K562 (cell line): ENCODE results near the gene RPS27. TPM values are rescaled to one million over a fixed set of nuclear protein-coding genes. Genes with fewer than 3 reads are reported as not detected.

ENCODE experiments used
- C11orf30 ChIP-seq: fragments of 450-650 bp; IDR thresholded peaks from 2 replicates; pipeline ENCODE4 v1.6.1; 2016; ENCODE audit warnings: low read depth, mild to moderate bottlenecking
- CREB1 ChIP-seq, 2 experiments: sonication (generic) in 1 of 2; formaldehyde crosslinking in 1 of 2; IDR thresholded peaks; 2 replicates each; pipeline versions ENCODE4 v1.6.1 to v1.8.0; 2012 to 2022; ENCODE audit warnings: inconsistent platforms in 1 of 2, mild to moderate bottlenecking in 1 of 2, missing genetic modification reagents in 1 of 2, moderate library complexity in 1 of 2
- HDGF ChIP-seq: fragments of 450-650 bp; IDR thresholded peaks from 2 replicates; pipeline ENCODE4 v1.6.1; 2016
- NR1H2 ChIP-seq: sonication (generic); formaldehyde crosslinking; IDR thresholded peaks from 2 replicates; pipeline ENCODE4 v1.4.0; 2020; ENCODE audit warnings: mild to moderate bottlenecking, missing genetic modification reagents
- PHB2 ChIP-seq: fragments of 450-650 bp; IDR thresholded peaks from 2 replicates; pipeline ENCODE4 v1.6.1; 2017; ENCODE audit warnings: low read depth
- RFX1 ChIP-seq: fragments of 450-650 bp; IDR thresholded peaks from 2 replicates; pipeline ENCODE4 v1.6.1; 2016; ENCODE audit warnings: mild to moderate bottlenecking, moderate library complexity
- SMARCA4 ChIP-seq: fragments of 450-650 bp; IDR thresholded peaks from 2 replicates; pipeline ENCODE4 v1.6.1; 2016
- SMC3 ChIP-seq: conservative IDR thresholded peaks from 2 replicates; pipeline ENCODE4 v1.6.1; 2011; ENCODE audit warnings: low read depth, low read length, improper control_type of control experiment; ENCODE audit not compliant: insufficient read depth
- USF1 ChIP-seq: sonication (generic); formaldehyde crosslinking; IDR thresholded peaks from 2 replicates; pipeline ENCODE4 v1.9.0; 2022; ENCODE audit warnings: mild to moderate bottlenecking, missing genetic modification reagents
- XRCC4 ChIP-seq: IDR thresholded peaks from one replicate; pipeline ENCODE4 v1.6.1; 2011; ENCODE audit not compliant: insufficient read depth, insufficient read length; ENCODE audit errors: extremely low read depth
- ZBTB49 ChIP-seq: sonication (generic); formaldehyde crosslinking; IDR thresholded peaks from 2 replicates; pipeline ENCODE4 v1.8.0; 2022; ENCODE audit warnings: missing genetic modification reagents, mild to moderate bottlenecking, borderline replicate concordance
- ZNF668 ChIP-seq: fragments of 250-450 bp; sonication (Bioruptor Pico); IDR thresholded peaks from 2 replicates; pipeline ENCODE4 v1.8.0; 2022; ENCODE audit warnings: mild to moderate bottlenecking, inconsistent platforms
- ZNF764 ChIP-seq: fragments of 250-450 bp; sonication (Bioruptor Pico); IDR thresholded peaks from 2 replicates; pipeline ENCODE4 v1.4.0; 2020; ENCODE audit warnings: low read depth, mild to moderate bottlenecking, moderate library complexity
- ZNF830 ChIP-seq: fragments of 250-450 bp; sonication (Bioruptor Pico); IDR thresholded peaks from 2 replicates; pipeline ENCODE4 v1.5.0; 2021; ENCODE audit warnings: mild to moderate bottlenecking
- polyA plus RNA-seq, 8 experiments: library from polyadenylated mRNA; depleted of rRNA in 4 of 8; stranded (reverse) in 5 of 8; unstranded in 3 of 8; fragments of >200 nt; fragmentation: Nextera tagmentation in 2 of 8; fragmentation: Illumina TruSeq in 1 of 8; extraction: Ambion mirVana in 2 of 8; extraction: Trizol in 1 of 8; gene quantifications; 2 replicates each; pipeline versions ENCODE4 v1.2.1 to v1.2.3, GENCODE V29; 2011 to 2014; ENCODE audit warnings: inconsistent platforms in 1 of 8, missing spikeins in 1 of 8
- total RNA-seq, 7 experiments: library from RNA; depleted of rRNA in 6 of 7; stranded (reverse); fragments of >200 nt in 6 of 7; fragmentation: Illumina TruSeq in 2 of 7; extraction: Trizol in 2 of 7; gene quantifications; 2 replicates each; pipeline versions ENCODE4 v1.2.1 to v1.2.3, GENCODE V29; 2011 to 2021; ENCODE audit warnings: low replicate concordance in 1 of 7

The RPS27 gene
- total and polyA plus RNA-seq, 9 of the 15 experiments (the other 6 are each of a cell fraction or from before 2014, with no cell fraction given): 2,091 to 9,377 (median 6,706) TPM

- TF ChIP-seq USF1: peak; percentile 79
- no peak for TF ChIP-seq CREB1 (IDR thresholded peaks at IDR 0.05)
- no peak for TF ChIP-seq CREB1 (CRISPR knock-in tag; IDR thresholded peaks at IDR 0.05)
- no peak for TF ChIP-seq PHB2
- TF ChIP-seq SMC3: no peak
- TF ChIP-seq NR1H2: no peak
- no peak for TF ChIP-seq ZNF764
- TF ChIP-seq C11orf30: no peak
- no peak for TF ChIP-seq ZBTB49 (CRISPR knock-in tag)
- TF ChIP-seq RFX1: no peak
- no peak for TF ChIP-seq SMARCA4
- no peak for TF ChIP-seq HDGF
- TF ChIP-seq ZNF668 (CRISPR knock-in tag): no peak
- no peak for TF ChIP-seq XRCC4
- no peak for TF ChIP-seq ZNF830 (CRISPR knock-in tag)
Measured at GRCh38 chr1:153945795-153946621, 44.6 kb upstream of the RPS27 start (continued).
